ENCODE results near the gene GRM4. TPM values are rescaled to one million over a fixed set of nuclear protein-coding genes. Genes with fewer than 3 reads are reported as not detected.
A peak's percentile ranks its signal among the peaks of the same experiment; 100 is the strongest.

The GRM4 gene
- total RNA-seq, 1 donor from 2014 or later = not detected

GRCh38 chr6:34176261-34177031 lies 30.6 kb upstream of the GRM4 start:
- Histone ChIP-seq H3K36me3 (ENCODE audit: control insufficient read depth, insufficient read depth, low read length) (no peaks in the 10 kb centered on the region), H3K4me3 (ENCODE audit: low read depth, low read length) (no peak overlapping the region), H3K27me3 (ENCODE audit: control insufficient read depth, insufficient read depth, low read length) (no peaks in the 10 kb centered on the region)
- TF ChIP-seq CTCF (IDR thresholded peaks at IDR 0.05; ENCODE audit: insufficient read depth, low read length, severe bottlenecking) = no peak
- no peak for DNase-seq (ENCODE audit: low read depth)
- FAIRE-seq = no peak

GRCh38 chr6:34174846-34175399 lies 29.0 kb upstream of the GRM4 start:
- no peak for FAIRE-seq
- no peaks in the 10 kb centered on the region for H3K36me3 ChIP-seq (ENCODE audit: control insufficient read depth, insufficient read depth, low read length)
- no peak for DNase-seq (ENCODE audit: low read depth)
- TF ChIP-seq CTCF (IDR thresholded peaks at IDR 0.05; ENCODE audit: insufficient read depth, low read length, severe bottlenecking) = no peak
- H3K27me3 ChIP-seq (ENCODE audit: control insufficient read depth, insufficient read depth, low read length) = no peaks in the 10 kb centered on the region
- no peak overlapping the region for H3K4me3 ChIP-seq (ENCODE audit: low read depth, low read length)

- no peak for TF ChIP-seq CTCF (IDR thresholded peaks at IDR 0.05; ENCODE audit: insufficient read depth, low read length, severe bottlenecking)
- FAIRE-seq (no peak), DNase-seq (ENCODE audit: low read depth) (peak; percentile 48)
Observed at GRCh38 chr6:34172961-34173775, 27.3 kb upstream of the GRM4 start.

GRCh38 chr6:34170346-34170745 lies 24.5 kb upstream of the GRM4 start:
- TF ChIP-seq CTCF (IDR thresholded peaks at IDR 0.05; ENCODE audit: insufficient read depth, low read length, severe bottlenecking) = no peak
- FAIRE-seq = no peak
- no peak for DNase-seq (ENCODE audit: low read depth)
- no peak overlapping the region for H3K4me3 ChIP-seq (ENCODE audit: low read depth, low read length)
- no peaks in the 10 kb centered on the region for H3K27me3 ChIP-seq (ENCODE audit: control insufficient read depth, insufficient read depth, low read length)
- no peaks in the 10 kb centered on the region for H3K36me3 ChIP-seq (ENCODE audit: control insufficient read depth, insufficient read depth, low read length)

More at GRCh38 chr6:34172961-34173775, 27.3 kb upstream of the GRM4 start:
- Histone ChIP-seq H3K4me3 (ENCODE audit: low read depth, low read length) (no peak overlapping the region), H3K27me3 (ENCODE audit: control insufficient read depth, insufficient read depth, low read length) (no peaks in the 10 kb centered on the region), H3K36me3 (ENCODE audit: control insufficient read depth, insufficient read depth, low read length) (no peaks in the 10 kb centered on the region)

- DNase-seq (ENCODE audit: low read depth) (no peak), FAIRE-seq (no peak)
- no peak overlapping the region for H3K4me3 ChIP-seq (ENCODE audit: low read depth, low read length)
- H3K27me3 ChIP-seq (ENCODE audit: control insufficient read depth, insufficient read depth, low read length) = no peaks in the 10 kb centered on the region
- H3K36me3 ChIP-seq (ENCODE audit: control insufficient read depth, insufficient read depth, low read length) = no peaks in the 10 kb centered on the region
- TF ChIP-seq CTCF (IDR thresholded peaks at IDR 0.05; ENCODE audit: insufficient read depth, low read length, severe bottlenecking) = no peak
Observed at GRCh38 chr6:34169897-34170296, 24.0 kb upstream of the GRM4 start.
